H1 (cell line): ENCODE measurements around the gene TMED4.

Source experiments
- BRCA1 ChIP-seq: IDR thresholded peaks from 2 replicates; pipeline ENCODE4 v1.6.1; 2012; ENCODE audit warnings: low read depth, low read length, improper control_type of control experiment
- EZH2 ChIP-seq: fragments of 200-600 bp; sonication (generic); IDR thresholded peaks from 2 replicates; pipeline ENCODE4 v1.7.1; 2012; ENCODE audit warnings: low read depth, mild to moderate bottlenecking, moderate library complexity, low read length, inconsistent platforms; ENCODE audit not compliant: severe bottlenecking
- POLR2A ChIP-seq, 2 experiments: IDR thresholded peaks; 1 replicate in 1 of 2; 2 replicates in 1 of 2; pipeline ENCODE4 v1.6.1; 2011; ENCODE audit warnings: low read depth in 2 of 2, low read length in 2 of 2, mild to moderate bottlenecking in 2 of 2; ENCODE audit errors: control extremely low read depth in 1 of 2
- POLR2AphosphoS5 ChIP-seq: IDR thresholded peaks from 2 replicates; pipeline ENCODE4 v1.6.1; 2011; ENCODE audit warnings: low read depth, low read length
- TF ChIP-seq, protein P1 (sequence below), 3 experiments: IDR thresholded peaks; 1 replicate in 2 of 3; 2 replicates in 1 of 3; pipeline versions ENCODE4 v1.5.1 to v1.6.1; 2011; ENCODE audit warnings: low read length in 3 of 3, mild to moderate bottlenecking in 3 of 3, inconsistent platforms in 2 of 3, low read depth in 1 of 3, moderate library complexity in 1 of 3; ENCODE audit not compliant: insufficient read depth in 1 of 3; ENCODE audit errors: control extremely low read depth in 1 of 3
- TF ChIP-seq, protein P2 (sequence below): IDR thresholded peaks from 2 replicates; pipeline ENCODE4 v1.6.1; 2011; ENCODE audit warnings: low read length, improper control_type of control experiment

DNA sequence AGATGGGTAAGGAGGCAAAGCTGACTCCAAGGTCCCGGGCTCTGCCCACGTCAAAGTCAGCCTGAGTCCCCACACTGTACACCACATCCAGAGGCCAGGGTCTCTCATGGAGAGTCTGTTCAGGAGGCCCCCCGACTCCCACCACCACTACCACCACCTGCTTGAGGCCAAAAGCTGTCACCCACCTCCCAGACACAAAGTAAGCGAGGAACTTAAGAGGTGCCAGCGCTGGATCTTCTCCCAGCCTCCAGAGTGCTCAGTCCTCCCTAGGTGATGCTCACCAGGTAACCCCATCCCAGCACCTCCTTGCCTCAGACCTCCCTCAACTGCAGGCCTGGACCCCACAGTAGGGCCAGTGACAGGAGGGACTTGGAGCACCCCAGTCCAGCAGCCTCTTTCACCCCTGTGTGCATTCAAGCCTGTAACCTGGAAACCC, 41.4 kb downstream of the TMED4 start:
- no peak for TF ChIP-seq POLR2A (IDR thresholded peaks at IDR 0.05; ENCODE audit: control extremely low read depth in 1 of 2, low read depth in 2 of 2, low read length in 2 of 2)
- no peak for TF ChIP-seq BRCA1
- TF ChIP-seq, protein P1, sequence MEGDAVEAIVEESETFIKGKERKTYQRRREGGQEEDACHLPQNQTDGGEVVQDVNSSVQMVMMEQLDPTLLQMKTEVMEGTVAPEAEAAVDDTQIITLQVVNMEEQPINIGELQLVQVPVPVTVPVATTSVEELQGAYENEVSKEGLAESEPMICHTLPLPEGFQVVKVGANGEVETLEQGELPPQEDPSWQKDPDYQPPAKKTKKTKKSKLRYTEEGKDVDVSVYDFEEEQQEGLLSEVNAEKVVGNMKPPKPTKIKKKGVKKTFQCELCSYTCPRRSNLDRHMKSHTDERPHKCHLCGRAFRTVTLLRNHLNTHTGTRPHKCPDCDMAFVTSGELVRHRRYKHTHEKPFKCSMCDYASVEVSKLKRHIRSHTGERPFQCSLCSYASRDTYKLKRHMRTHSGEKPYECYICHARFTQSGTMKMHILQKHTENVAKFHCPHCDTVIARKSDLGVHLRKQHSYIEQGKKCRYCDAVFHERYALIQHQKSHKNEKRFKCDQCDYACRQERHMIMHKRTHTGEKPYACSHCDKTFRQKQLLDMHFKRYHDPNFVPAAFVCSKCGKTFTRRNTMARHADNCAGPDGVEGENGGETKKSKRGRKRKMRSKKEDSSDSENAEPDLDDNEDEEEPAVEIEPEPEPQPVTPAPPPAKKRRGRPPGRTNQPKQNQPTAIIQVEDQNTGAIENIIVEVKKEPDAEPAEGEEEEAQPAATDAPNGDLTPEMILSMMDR (IDR thresholded peaks at IDR 0.05; ENCODE audit: control extremely low read depth in 1 of 3, insufficient read depth in 1 of 3, low read depth in 1 of 3, low read length in 3 of 3): no peak
- TF ChIP-seq POLR2AphosphoS5: no peak
- TF ChIP-seq, protein P2, sequence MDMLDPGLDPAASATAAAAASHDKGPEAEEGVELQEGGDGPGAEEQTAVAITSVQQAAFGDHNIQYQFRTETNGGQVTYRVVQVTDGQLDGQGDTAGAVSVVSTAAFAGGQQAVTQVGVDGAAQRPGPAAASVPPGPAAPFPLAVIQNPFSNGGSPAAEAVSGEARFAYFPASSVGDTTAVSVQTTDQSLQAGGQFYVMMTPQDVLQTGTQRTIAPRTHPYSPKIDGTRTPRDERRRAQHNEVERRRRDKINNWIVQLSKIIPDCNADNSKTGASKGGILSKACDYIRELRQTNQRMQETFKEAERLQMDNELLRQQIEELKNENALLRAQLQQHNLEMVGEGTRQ: no peak
- TF ChIP-seq EZH2: no peak
